HCT116 (cell line): Measurements from ENCODE around the gene HOXC12. TPM values are rescaled to one million over a fixed set of nuclear protein-coding genes. Genes with fewer than 3 reads are reported as not detected.

Experiments used
- ATAC-seq: fragments of 200-7000 bp; cut with Tn5 transposase; 2 replicates; pipeline ENCODE4 v1.9.1; 2020; ENCODE audit warnings: mild to moderate bottlenecking, moderate library complexity
- BruUV-seq: library from RNA; stranded (reverse); fragments of 400-500 nt; replicated peaks from 2 replicates; lab custom pipeline; 2021; lab: Mats Ljungman, UMichigan
- CTCF ChIA-PET: fragments of 300-600 bp; sonication (Branson Sonifier 250); formaldehyde crosslinking; loops from one replicate; lab custom pipeline; 2021; ENCODE audit warnings: antibody characterized with exemption; lab: Charles Lee
- POLR2A ChIA-PET: fragments of 300-600, 350-600 bp; sonication (Branson Sonifier 250); formaldehyde crosslinking; loops from one replicate; lab custom pipeline; 2021; ENCODE audit warnings: antibody characterized with exemption; lab: Charles Lee
- RAD21 ChIA-PET, 2 experiments: fragments of 300-600 bp; sonication (Branson Sonifier 250); formaldehyde crosslinking; loops; one replicate each; lab custom pipeline; 2023; ENCODE audit warnings: low total read pairs in 2 of 2; ENCODE audit not compliant: uncharacterized antibody in 2 of 2, unreplicated experiment in 2 of 2, low non-redundant PET in 1 of 2; lab: Charles Lee
- DNase-seq: peaks from one replicate; pipeline ENCODE4 v3.0.0-alpha.2; 2010; ENCODE audit warnings: low read depth, low spot score
- H2AFZ ChIP-seq: fragments of 200-600 bp; shearing (Covaris generic), sonication (generic); 2 replicates; pipeline ENCODE4 v1.6.1; 2017; ENCODE audit warnings: low read depth, mixed run types, mixed read lengths, antibody characterized with exemption, low read length; ENCODE audit not compliant: poor library complexity, severe bottlenecking
- H3K27ac ChIP-seq: 2 replicates; pipeline ENCODE4 v1.5.1; 2012; ENCODE audit warnings: low read depth, low read length
- H3K27me3 ChIP-seq: fragments of 200-600 bp; sonication (generic); 2 replicates; pipeline ENCODE4 v1.6.1; 2016; ENCODE audit warnings: mixed run types, low read length, mixed read lengths; ENCODE audit not compliant: insufficient read depth
- H3K36me3 ChIP-seq, 2 experiments: fragments of 200-500 bp in 1 of 2; fragments of 200-600 bp in 1 of 2; sonication (Bioruptor generic) in 1 of 2; sonication (generic) in 1 of 2; 2 replicates each; pipeline versions ENCODE4 v1.5.1 to v1.6.1; 2014 to 2016; ENCODE audit warnings: low read length in 2 of 2, inconsistent platforms in 1 of 2, mixed read lengths in 1 of 2, mixed run types in 1 of 2; ENCODE audit not compliant: insufficient read depth in 2 of 2, control insufficient read depth in 1 of 2
- H3K4me1 ChIP-seq, 2 experiments: fragments of 200-600 bp in 1 of 2; sonication (generic) in 1 of 2; 2 replicates each; pipeline versions ENCODE4 v1.5.1 to v1.6.1; 2012 to 2017; ENCODE audit warnings: low read length in 2 of 2, inconsistent platforms in 1 of 2, mild to moderate bottlenecking in 1 of 2, mixed read lengths in 1 of 2, mixed run types in 1 of 2, moderate library complexity in 1 of 2; ENCODE audit not compliant: insufficient read depth in 2 of 2, control insufficient read depth in 1 of 2
- H3K4me2 ChIP-seq: fragments of 200-600 bp; sonication (generic); 2 replicates; pipeline ENCODE4 v1.6.1; 2017; ENCODE audit warnings: mixed run types, low read length, mixed read lengths
- H3K4me3 ChIP-seq, 2 experiments: fragments of 200-600 bp in 1 of 2; sonication (generic) in 1 of 2; replicated peaks in 1 of 2; 2 replicates each; pipeline ENCODE4 v1.5.1; 2011 to 2016; ENCODE audit warnings: low read length in 2 of 2, control low read depth in 1 of 2, low read depth in 1 of 2, mild to moderate bottlenecking in 1 of 2, mixed read lengths in 1 of 2, mixed run types in 1 of 2
- H3K79me2 ChIP-seq: fragments of 200-600 bp; sonication (generic); 2 replicates; pipeline ENCODE4 v1.6.1; 2017; ENCODE audit warnings: mild to moderate bottlenecking, mixed run types, low read length, moderate library complexity, mixed read lengths; ENCODE audit not compliant: insufficient read depth
- H3K9ac ChIP-seq: fragments of 200-600 bp; sonication (generic); 2 replicates; pipeline ENCODE4 v1.6.1; 2016; ENCODE audit warnings: low read length, mixed read lengths
- H3K9me2 ChIP-seq: fragments of 200-600 bp; sonication (generic), shearing (Covaris generic); 2 replicates; pipeline ENCODE4 v1.6.1; 2017; ENCODE audit warnings: mixed run types, mild to moderate bottlenecking, moderate library complexity; ENCODE audit not compliant: insufficient read depth
- H3K9me3 ChIP-seq, 2 experiments: fragments of 200-500 bp in 1 of 2; fragments of 200-600 bp in 1 of 2; sonication (Bioruptor generic) in 1 of 2; sonication (generic) in 1 of 2; 2 replicates each; pipeline ENCODE4 v1.6.1; 2014 to 2017; ENCODE audit warnings: low read length in 2 of 2, mixed read lengths in 2 of 2, inconsistent platforms in 1 of 2, low read depth in 1 of 2, mild to moderate bottlenecking in 1 of 2, mixed run types in 1 of 2, moderate library complexity in 1 of 2; ENCODE audit not compliant: control insufficient read depth in 1 of 2, insufficient read depth in 1 of 2
- H4K20me1 ChIP-seq: fragments of 200-600 bp; sonication (generic), shearing (Covaris generic); 2 replicates; pipeline ENCODE4 v1.6.1; 2017; ENCODE audit warnings: mixed run types, mild to moderate bottlenecking, moderate library complexity; ENCODE audit not compliant: insufficient read depth
- CEBPB ChIP-seq: IDR thresholded peaks from 2 replicates; pipeline ENCODE4 v1.6.1; 2012; ENCODE audit warnings: low read depth
- EZH2 ChIP-seq: fragments of 200-600 bp; sonication (generic); IDR thresholded peaks from 2 replicates; pipeline ENCODE4 v1.6.1; 2017; ENCODE audit warnings: antibody characterized with exemption, mixed run types
- MAX ChIP-seq: IDR thresholded peaks from 2 replicates; pipeline ENCODE4 v1.6.1; 2012
- REST ChIP-seq: IDR thresholded peaks from 2 replicates; pipeline ENCODE4 v1.6.1; 2012; ENCODE audit warnings: low read depth
- ZFX ChIP-seq: fragments of 450-650 bp; IDR thresholded peaks from 2 replicates; pipeline ENCODE4 v1.6.1; 2017
- intact Hi-C: fragments of 100-400 bp; cut with micrococcal nuclease; formaldehyde crosslinking; loops from 2 replicates; pipeline ENCODE4 v1.10.0; 2022
- total RNA-seq: library from RNA; stranded (reverse); gene quantifications from one replicate; pipeline ENCODE4 v1.2.1, GENCODE V29; 2021; ENCODE audit not compliant: unreplicated experiment

HOXC12 gene
- total RNA-seq, 1 experiment from 2014 or later = not detected

- no peaks in the 10 kb centered on the region for H3K79me2 ChIP-seq
- ChIA-PET POLR2A (no interaction called here), RAD21 (no interaction called here)
- no peak for ATAC-seq
- no peaks in the 10 kb centered on the region for H4K20me1 ChIP-seq
- no peaks in the 10 kb centered on the region for H3K9me3 ChIP-seq
- no peak for TF ChIP-seq EZH2
- TF ChIP-seq, all 23 proteins: peak for 0
- no TSS peak for BruUV-seq
- H3K4me1 ChIP-seq = no peaks in the 10 kb centered on the region
- CTCF ChIA-PET = no interaction called here
- no peaks in the 10 kb centered on the region for H3K36me3 ChIP-seq
- peaks cover 46% of the 10 kb centered on the region for H3K27me3 ChIP-seq
- H3K4me3 ChIP-seq = no peak overlapping the region
- no peaks in the 10 kb centered on the region for H3K9me2 ChIP-seq
- intact Hi-C loops = no loop called here
- H3K4me2 ChIP-seq = no peak overlapping the region
- no peak for DNase-seq
- H3K27ac ChIP-seq = no peak overlapping the region
- H3K9ac ChIP-seq = no peak overlapping the region
- H2AFZ ChIP-seq = no peak overlapping the region
Measured at GRCh38 chr12:53929527-53929926, 25.2 kb upstream of the HOXC12 start.

GRCh38 chr12:53930591-53931255 lies 24.0 kb upstream of the HOXC12 start:
- BruUV-seq = no TSS peak
- H3K9me3 ChIP-seq = no peaks in the 10 kb centered on the region
- CTCF ChIA-PET = no interaction called here
- TF ChIP-seq REST = no peak
- no peak for TF ChIP-seq CEBPB
- TF ChIP-seq MAX = no peak
- TF ChIP-seq ZFX = no peak
- TF ChIP-seq, all 23 proteins: peak for 0
- no peaks in the 10 kb centered on the region for H4K20me1 ChIP-seq
- no peaks in the 10 kb centered on the region for H3K9me2 ChIP-seq
- H3K4me2 ChIP-seq = no peak overlapping the region
- H3K27ac ChIP-seq = no peak overlapping the region
- no peaks in the 10 kb centered on the region for H3K4me1 ChIP-seq
- no peak overlapping the region for H2AFZ ChIP-seq
- intact Hi-C loops = no loop called here
- no peak for ATAC-seq
- no peak overlapping the region for H3K4me3 ChIP-seq
- no peak for DNase-seq
- ChIA-PET RAD21 (no interaction called here), POLR2A (no interaction called here)
- no peaks in the 10 kb centered on the region for H3K79me2 ChIP-seq
- no peaks in the 10 kb centered on the region for H3K36me3 ChIP-seq
- H3K9ac ChIP-seq = no peak overlapping the region
- peaks cover 42% of the 10 kb centered on the region for H3K27me3 ChIP-seq
